GM12878 (cell line): Measurements from ENCODE around the gene FRRS1L. TPM values are rescaled to one million over a fixed set of nuclear protein-coding genes. Genes with fewer than 3 reads are reported as not detected.

Source experiments
- BHLHE40 ChIP-seq, 2 experiments: fragments of 450-650 bp in 1 of 2; IDR thresholded peaks; 2 replicates each; pipeline ENCODE4 v1.6.1; 2011 to 2017; ENCODE audit warnings: low read depth in 2 of 2, borderline replicate concordance in 1 of 2, improper control_type of control experiment in 1 of 2, low read length in 1 of 2, mild to moderate bottlenecking in 1 of 2
- BRCA1 ChIP-seq: IDR thresholded peaks from 2 replicates; pipeline ENCODE4 v1.6.1; 2011; ENCODE audit warnings: low read depth, low read length, improper control_type of control experiment
- CBX5 ChIP-seq: sonication (generic); IDR thresholded peaks from 2 replicates; pipeline ENCODE4 v1.6.1; 2016; ENCODE audit warnings: low read depth, moderate library complexity, mild to moderate bottlenecking, inconsistent platforms
- CHD1 ChIP-seq: IDR thresholded peaks from 2 replicates; pipeline ENCODE4 v1.6.1; 2012; ENCODE audit warnings: low read depth, low read length, improper control_type of control experiment
- DPF2 ChIP-seq: fragments of 450-650 bp; IDR thresholded peaks from 2 replicates; pipeline ENCODE4 v1.6.1; 2017; ENCODE audit warnings: mild to moderate bottlenecking
- FOS ChIP-seq: IDR thresholded peaks from 3 replicates; pipeline ENCODE4 v1.6.1; 2011; ENCODE audit warnings: borderline replicate concordance; ENCODE audit not compliant: insufficient read length; ENCODE audit errors: extremely low read depth
- MLLT1 ChIP-seq: fragments of 450-650 bp; IDR thresholded peaks from 2 replicates; pipeline ENCODE4 v1.6.1; 2016; ENCODE audit warnings: mild to moderate bottlenecking
- NRF1 ChIP-seq: conservative IDR thresholded peaks from 2 replicates; pipeline ENCODE4 v1.6.1; 2011; ENCODE audit warnings: mild to moderate bottlenecking, low read depth, low read length, improper control_type of control experiment
- PKNOX1 ChIP-seq: fragments of 450-650 bp; IDR thresholded peaks from 2 replicates; pipeline ENCODE4 v1.6.1; 2016; ENCODE audit warnings: mild to moderate bottlenecking
- POLR2AphosphoS2 ChIP-seq: IDR thresholded peaks from 2 replicates; pipeline ENCODE4 v1.6.1; 2011; ENCODE audit warnings: low read depth, mild to moderate bottlenecking, low read length, improper control_type of control experiment, moderate library complexity
- RAD51 ChIP-seq: fragments of 450-650 bp; IDR thresholded peaks from 2 replicates; pipeline ENCODE4 v1.6.1; 2016; ENCODE audit warnings: moderate library complexity, mild to moderate bottlenecking, inconsistent platforms
- SIX5 ChIP-seq: IDR thresholded peaks from 2 replicates; pipeline ENCODE4 v1.6.1; 2011; ENCODE audit warnings: mild to moderate bottlenecking, low read depth, low read length, moderate library complexity; ENCODE audit not compliant: severe bottlenecking
- SMAD1 ChIP-seq: fragments of 450-650 bp; IDR thresholded peaks from 2 replicates; pipeline ENCODE4 v1.6.1; 2018; ENCODE audit warnings: mild to moderate bottlenecking, low read depth; ENCODE audit not compliant: partially characterized antibody
- YY1 ChIP-seq: IDR thresholded peaks from 2 replicates; pipeline ENCODE4 v1.6.1; 2011; ENCODE audit warnings: low read depth, mild to moderate bottlenecking, low read length
- ZNF384 ChIP-seq: IDR thresholded peaks from 2 replicates; pipeline ENCODE4 v1.6.1; 2012; ENCODE audit warnings: low read depth, mild to moderate bottlenecking, low read length, improper control_type of control experiment, borderline replicate concordance
- ZSCAN29 ChIP-seq: fragments of 450-650 bp; IDR thresholded peaks from 2 replicates; pipeline ENCODE4 v1.6.1; 2017; ENCODE audit warnings: mild to moderate bottlenecking, moderate library complexity
- polyA plus RNA-seq, 11 experiments: library from polyadenylated mRNA; depleted of rRNA in 4 of 11; unstranded in 6 of 11; stranded (reverse) in 5 of 11; fragments of >200 nt; fragmentation: Nextera tagmentation in 4 of 11; fragmentation: Illumina TruSeq in 1 of 11; extraction: Ambion mirVana in 4 of 11; extraction: Trizol in 1 of 11; gene quantifications; 1 replicate in 1 of 11; 2 replicates in 10 of 11; pipeline versions ENCODE4 v1.2.1 to v1.2.3, GENCODE V29; 2011 to 2016; ENCODE audit warnings: inconsistent platforms in 2 of 11, missing spikeins in 2 of 11, low read depth in 1 of 11
- total RNA-seq, 4 experiments: library from RNA; depleted of rRNA in 3 of 4; stranded (reverse); fragments of >200 nt in 3 of 4; fragmentation: Illumina TruSeq in 1 of 4; extraction: Trizol in 1 of 4; gene quantifications; 2 replicates each; pipeline versions ENCODE4 v1.2.1 to v1.2.3, GENCODE V29; 2013 to 2021
- TF ChIP-seq, protein P1 (sequence below): IDR thresholded peaks from 2 replicates; pipeline ENCODE4 v1.6.1; 2011; ENCODE audit warnings: low read depth, low read length, improper control_type of control experiment, borderline replicate concordance
- TF ChIP-seq, protein P2 (sequence below): fragments of 450-650 bp; IDR thresholded peaks from 2 replicates; pipeline ENCODE4 v1.6.1; 2018; ENCODE audit warnings: borderline replicate concordance, mild to moderate bottlenecking; ENCODE audit not compliant: partially characterized antibody
- TF ChIP-seq, protein P3 (sequence below): IDR thresholded peaks from 2 replicates; pipeline ENCODE4 v1.6.1; 2011; ENCODE audit warnings: low read depth, mild to moderate bottlenecking, low read length, moderate library complexity, borderline replicate concordance; ENCODE audit errors: extremely low read depth

Gene FRRS1L
- total and polyA plus RNA-seq, 10 of the 15 experiments (the other 5 are each of a cell fraction or from before 2014, with no cell fraction given): not detected

- TF ChIP-seq RAD51 (peak; percentile 53), CHD1 (no peak), POLR2AphosphoS2 (no peak), YY1 (no peak), NRF1 (no peak), SIX5 (no peak), MLLT1 (no peak), CBX5 (0 out of 2 replicates have a peak, but pooled peaks have one; percentile 18), PKNOX1 (0 out of 2 replicates have a peak, but pooled peaks have one; percentile 12), SMAD1 (no peak), BRCA1 (no peak), FOS (no peak), DPF2 (0 out of 2 replicates have a peak, but pooled peaks have one; percentile 40), BHLHE40 (IDR thresholded peaks at IDR 0.05; ENCODE audit: borderline replicate concordance in 1 of 2, low read depth in 2 of 2, low read length in 1 of 2) (no peak; a peak in 1 of 4 replicates), ZSCAN29 (no peak), ZNF384 (no peak)
- TF ChIP-seq, protein P1, sequence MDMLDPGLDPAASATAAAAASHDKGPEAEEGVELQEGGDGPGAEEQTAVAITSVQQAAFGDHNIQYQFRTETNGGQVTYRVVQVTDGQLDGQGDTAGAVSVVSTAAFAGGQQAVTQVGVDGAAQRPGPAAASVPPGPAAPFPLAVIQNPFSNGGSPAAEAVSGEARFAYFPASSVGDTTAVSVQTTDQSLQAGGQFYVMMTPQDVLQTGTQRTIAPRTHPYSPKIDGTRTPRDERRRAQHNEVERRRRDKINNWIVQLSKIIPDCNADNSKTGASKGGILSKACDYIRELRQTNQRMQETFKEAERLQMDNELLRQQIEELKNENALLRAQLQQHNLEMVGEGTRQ: no peak
- TF ChIP-seq, protein P2, sequence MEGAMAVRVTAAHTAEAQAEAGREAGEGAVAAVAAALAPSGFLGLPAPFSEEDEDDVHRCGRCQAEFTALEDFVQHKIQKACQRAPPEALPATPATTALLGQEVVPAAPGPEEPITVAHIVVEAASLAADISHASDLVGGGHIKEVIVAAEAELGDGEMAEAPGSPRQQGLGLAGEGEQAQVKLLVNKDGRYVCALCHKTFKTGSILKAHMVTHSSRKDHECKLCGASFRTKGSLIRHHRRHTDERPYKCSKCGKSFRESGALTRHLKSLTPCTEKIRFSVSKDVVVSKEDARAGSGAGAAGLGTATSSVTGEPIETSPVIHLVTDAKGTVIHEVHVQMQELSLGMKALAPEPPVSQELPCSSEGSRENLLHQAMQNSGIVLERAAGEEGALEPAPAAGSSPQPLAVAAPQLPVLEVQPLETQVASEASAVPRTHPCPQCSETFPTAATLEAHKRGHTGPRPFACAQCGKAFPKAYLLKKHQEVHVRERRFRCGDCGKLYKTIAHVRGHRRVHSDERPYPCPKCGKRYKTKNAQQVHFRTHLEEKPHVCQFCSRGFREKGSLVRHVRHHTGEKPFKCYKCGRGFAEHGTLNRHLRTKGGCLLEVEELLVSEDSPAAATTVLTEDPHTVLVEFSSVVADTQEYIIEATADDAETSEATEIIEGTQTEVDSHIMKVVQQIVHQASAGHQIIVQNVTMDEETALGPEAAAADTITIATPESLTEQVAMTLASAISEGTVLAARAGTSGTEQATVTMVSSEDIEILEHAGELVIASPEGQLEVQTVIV: no peak
- TF ChIP-seq, protein P3, sequence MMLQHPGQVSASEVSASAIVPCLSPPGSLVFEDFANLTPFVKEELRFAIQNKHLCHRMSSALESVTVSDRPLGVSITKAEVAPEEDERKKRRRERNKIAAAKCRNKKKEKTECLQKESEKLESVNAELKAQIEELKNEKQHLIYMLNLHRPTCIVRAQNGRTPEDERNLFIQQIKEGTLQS: no peak
Observed at GRCh38 chr9:109101810-109102209, 65.2 kb downstream of the FRRS1L start (continued).
